ENCODE data around the gene ZNF777.
"Not testable (repeated sequence)": the region's sequence is repeated elsewhere in the genome, so short reads cannot be mapped to it uniquely, and the experiment has no call there.

ZNF777 gene

GRCh38 chr7:149420006-149420405 is 40.9 kb downstream of the ZNF777 start:
- in situ Hi-C loops (cut with HindIII; ENCODE audit: low sequenced_read_pairs): loop anchor here (5.0 kb wide), 1 partner anchor 292 kb away; a partner anchor contains a TSS

GRCh38 chr7:149415391-149416071 is 45.3 kb downstream of the ZNF777 start:
- in situ Hi-C loops (cut with HindIII; ENCODE audit: low sequenced_read_pairs): no loop called here

DNA sequence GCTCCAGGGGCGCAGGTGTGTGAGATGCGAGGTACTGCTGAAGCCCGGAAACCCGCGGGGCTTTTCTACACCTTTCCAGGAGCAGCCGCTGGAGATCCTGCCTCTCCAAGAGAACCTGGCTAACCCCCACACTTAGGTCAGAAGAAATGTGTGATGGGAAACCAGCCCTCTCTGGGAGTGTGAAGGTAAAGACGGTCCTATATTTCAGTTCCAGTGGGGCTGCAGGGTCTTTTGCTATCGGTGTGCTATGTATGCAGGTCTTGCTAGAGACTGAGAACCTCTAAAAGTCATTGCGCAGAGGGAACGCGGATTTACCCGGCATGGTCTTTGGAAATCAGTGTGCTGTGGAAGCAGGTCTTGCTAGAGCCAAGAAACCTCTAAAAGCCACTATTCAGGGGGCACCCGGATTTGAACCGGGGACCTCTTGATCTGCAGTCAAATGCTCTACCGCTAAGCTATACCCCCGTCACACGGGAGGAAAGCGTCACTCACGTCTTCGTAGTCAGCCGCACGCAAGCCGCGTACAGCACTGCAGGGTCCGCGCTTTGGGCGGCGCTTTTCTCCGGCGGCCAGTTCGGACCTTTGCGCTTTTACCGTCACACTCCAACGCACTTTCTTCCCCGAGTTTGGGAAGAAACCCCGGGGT is 46.0 kb downstream of the ZNF777 start:
- in situ Hi-C loops (cut with HindIII; ENCODE audit: low sequenced_read_pairs): no loop called here

GRCh38 chr7:149414171-149414570 is 46.7 kb downstream of the ZNF777 start:
- in situ Hi-C loops (cut with HindIII; ENCODE audit: low sequenced_read_pairs): no loop called here

GRCh38 chr7:149413083-149413482 is 47.8 kb downstream of the ZNF777 start:
- in situ Hi-C loops (cut with HindIII; ENCODE audit: low sequenced_read_pairs): not testable (repeated sequence)

- in situ Hi-C loops (cut with HindIII; ENCODE audit: low sequenced_read_pairs): no loop called here
These were observed 51.0 kb downstream of the ZNF777 start for GRCh38 chr7:149409895-149410294.

DNA sequence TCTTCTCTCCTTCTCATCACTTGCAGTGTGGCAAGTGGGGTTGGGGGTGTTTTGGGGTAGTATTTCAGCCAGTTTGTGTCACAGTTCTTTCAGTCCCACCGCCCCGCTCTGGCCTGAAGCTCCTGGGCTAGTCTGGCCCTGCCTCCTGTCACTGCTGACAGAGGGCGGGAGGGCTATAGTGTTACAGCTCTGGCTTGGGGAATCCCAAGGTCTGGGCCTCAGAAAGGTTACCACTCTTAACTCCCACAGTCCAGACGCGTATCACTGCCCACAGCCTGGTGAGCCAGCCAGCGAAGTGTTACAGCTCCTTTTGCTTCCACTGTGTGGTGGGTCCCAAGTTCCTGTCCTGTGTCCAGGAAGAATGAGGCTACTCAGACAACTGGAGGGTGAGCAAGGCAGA is 56.0 kb downstream of the ZNF777 start:
- in situ Hi-C loops (cut with HindIII; ENCODE audit: low sequenced_read_pairs): no loop called here

- in situ Hi-C loops (cut with HindIII; ENCODE audit: low sequenced_read_pairs): no loop called here
These were observed 56.5 kb downstream of the ZNF777 start for GRCh38 chr7:149404396-149404795.

DNA sequence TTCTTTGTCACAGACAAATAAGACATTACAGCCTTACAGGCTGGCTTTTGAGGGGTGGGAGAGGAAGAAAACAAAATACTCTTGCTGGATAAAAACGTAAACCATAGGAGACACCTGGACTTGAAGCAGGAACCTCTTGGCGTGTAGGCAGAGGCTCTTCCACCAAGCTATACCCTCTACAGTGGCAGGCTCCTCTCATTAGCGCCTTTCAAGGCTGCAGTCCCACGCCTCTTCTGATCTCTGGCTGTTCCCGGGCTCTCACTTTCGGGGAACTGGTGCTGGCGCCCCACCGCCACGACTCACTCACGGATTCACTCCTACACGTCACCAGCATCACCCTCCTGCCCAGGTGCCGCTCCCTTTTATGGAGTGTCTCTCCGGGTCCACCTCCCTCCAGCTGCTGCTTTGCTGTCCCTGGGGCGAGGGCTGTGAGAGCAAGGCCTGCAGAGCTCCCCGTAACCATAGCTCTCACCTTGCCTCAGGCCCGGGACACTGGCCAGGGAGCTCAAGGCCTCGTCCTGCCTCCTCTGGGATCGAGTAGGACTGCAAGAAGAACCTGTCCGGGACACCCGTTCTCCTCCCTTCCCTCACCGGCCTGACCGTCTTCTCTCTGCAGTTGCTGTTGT is 62.6 kb downstream of the ZNF777 start:
- in situ Hi-C loops (cut with HindIII; ENCODE audit: low sequenced_read_pairs): loop anchor here (5.0 kb wide), 1 partner anchor 36 kb away; no protein-coding TSS in a partner anchor

DNA sequence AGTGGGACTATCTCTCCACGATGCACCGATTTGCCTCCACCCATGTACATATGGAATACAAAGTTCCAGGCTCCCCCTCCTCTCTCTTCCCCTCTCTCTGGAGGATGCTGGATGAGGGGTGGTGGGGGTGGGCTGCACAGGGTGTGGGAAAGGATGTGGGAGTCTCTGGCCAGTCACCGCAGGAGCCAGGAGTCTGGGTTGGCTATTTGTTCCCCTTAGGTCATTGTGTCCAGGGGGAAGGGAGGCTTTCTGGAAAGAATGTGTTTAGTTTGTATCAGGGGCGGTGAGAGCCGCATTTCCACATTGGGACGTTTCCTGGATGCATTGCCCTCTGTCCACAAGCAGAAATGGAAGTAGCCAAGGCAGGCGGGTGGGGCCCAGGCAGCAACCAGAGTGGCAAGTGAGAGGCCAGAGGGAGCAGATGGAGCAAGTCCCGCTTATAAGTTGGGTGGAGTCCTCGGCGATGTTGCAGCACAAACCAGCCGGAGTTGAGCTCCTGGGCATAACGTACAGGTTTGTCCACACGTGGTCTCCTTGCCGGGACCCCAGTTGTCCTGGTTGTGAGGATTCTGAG is 63.3 kb downstream of the ZNF777 start:
- in situ Hi-C loops (cut with HindIII; ENCODE audit: low sequenced_read_pairs): loop anchor here (5.0 kb wide), 1 partner anchor 35 kb away; no protein-coding TSS in a partner anchor

- in situ Hi-C loops (cut with HindIII; ENCODE audit: low sequenced_read_pairs): not testable (repeated sequence)
These were observed 72.1 kb downstream of the ZNF777 start for GRCh38 chr7:149388550-149389335.

DNA sequence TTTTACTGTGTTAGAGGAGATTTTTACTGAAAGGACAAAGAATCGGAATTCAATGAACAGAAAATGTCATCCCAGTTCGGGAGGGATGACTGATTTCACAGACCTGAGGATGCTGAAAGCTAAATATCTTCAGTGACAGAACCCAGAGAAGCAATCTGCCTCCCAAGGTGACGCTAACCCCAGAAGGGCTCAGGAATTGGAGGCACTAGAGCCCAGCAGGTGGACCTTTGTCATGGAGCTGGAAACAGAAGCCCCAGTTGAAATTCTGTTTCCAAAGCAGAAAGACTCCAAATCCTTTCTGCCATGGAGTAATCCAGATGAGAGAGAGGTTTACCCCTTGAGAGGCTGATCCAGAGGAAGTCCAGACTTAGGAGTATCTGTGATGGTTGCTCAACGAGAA is 74.3 kb downstream of the ZNF777 start:
- in situ Hi-C loops (cut with HindIII; ENCODE audit: low sequenced_read_pairs): not testable (repeated sequence)

DNA sequence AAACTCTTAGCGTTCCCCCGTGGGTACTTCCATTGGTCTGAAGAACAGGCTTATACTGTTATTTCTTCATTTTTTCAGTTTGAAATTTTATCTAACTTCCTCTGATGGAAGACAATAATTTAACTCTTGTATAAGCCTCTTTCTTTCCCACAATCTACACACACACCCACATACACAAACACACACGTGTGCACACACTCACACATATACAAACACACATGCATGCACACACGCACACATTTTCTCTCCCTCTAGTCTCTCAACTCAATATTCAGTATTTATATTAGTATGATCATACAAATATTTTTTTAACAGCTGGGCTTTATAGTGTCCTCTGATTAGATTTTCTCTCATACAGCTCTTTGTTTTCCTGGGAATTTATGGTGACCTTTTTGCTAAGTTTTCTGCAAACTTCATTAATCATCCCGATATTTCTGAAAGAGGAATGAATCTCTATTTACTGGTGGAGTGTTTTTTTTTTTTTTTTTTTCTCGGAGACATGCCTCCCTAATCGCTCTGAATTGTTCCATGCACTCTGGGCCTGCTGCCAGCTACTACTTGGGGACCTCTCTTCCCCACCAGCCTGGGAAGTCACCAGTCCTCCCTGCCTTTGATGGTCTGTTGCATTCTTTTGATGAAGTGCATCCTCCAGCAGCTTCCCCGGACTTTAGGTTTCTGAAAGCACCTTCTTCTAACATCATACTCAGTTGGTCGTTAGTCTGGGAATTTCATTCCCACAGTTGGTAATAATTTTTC is 75.5 kb downstream of the ZNF777 start:
- in situ Hi-C loops (cut with HindIII; ENCODE audit: low sequenced_read_pairs): no loop called here

All from endothelial cell of hepatic sinusoid (primary cell).